Gastroesophageal sphincter (tissue), 3 donors: Measurements from ENCODE around the gene TBC1D22B.

ENCODE experiments used
- CTCF ChIP-seq, 4 experiments: fragments of 200-600 bp in 2 of 4; fragments of 450-650 bp in 2 of 4; sonication (generic) in 1 of 4; IDR thresholded peaks; one replicate each; pipeline ENCODE4 v1.5.1; 2017 to 2019; ENCODE audit warnings: antibody characterized with exemption in 4 of 4, mild to moderate bottlenecking in 2 of 4, moderate library complexity in 2 of 4
- EP300 ChIP-seq: sonication (generic); formaldehyde crosslinking; IDR thresholded peaks from one replicate; pipeline ENCODE4 v1.6.1; 2017; ENCODE audit warnings: antibody characterized with exemption, mild to moderate bottlenecking
- POLR2A ChIP-seq, 2 donors: fragments of 450-650 bp; IDR thresholded peaks; one replicate each; pipeline ENCODE4 v1.6.1; 2017; ENCODE audit warnings: antibody characterized with exemption in 2 of 2, mild to moderate bottlenecking in 2 of 2, moderate library complexity in 1 of 2
- POLR2AphosphoS5 ChIP-seq: sonication (generic); formaldehyde crosslinking; IDR thresholded peaks from one replicate; pipeline ENCODE4 v1.6.1; 2017; ENCODE audit warnings: antibody characterized with exemption

- TF ChIP-seq CTCF (IDR thresholded peaks at IDR 0.05) (no peak), POLR2AphosphoS5 (no peak), POLR2A (IDR thresholded peaks at IDR 0.05) (no peak), EP300 (no peak)
These were observed 8.3 kb downstream of the TBC1D22B start for GRCh38 chr6:37265860-37266259.
